ENCODE data around the gene CSF2.

Gene CSF2

GRCh38 chr5:132073231-132074013 lies at the start of gene CSF2:
Gene CSF2 (plus strand): TSS chr5:132073789. CDS start chr5:132073824, 35 bp downstream.
- no peak for DNase-seq (ENCODE audit: low read depth)
- no peak within 1 kb of the TSS for H3K4me3 ChIP-seq (ENCODE audit: low read length)

GRCh38 chr5:132024117-132024435 lies 49.5 kb upstream of the CSF2 start:
- TF ChIP-seq CTCF (conservative IDR thresholded peaks at IDR 0.05; ENCODE audit: low read depth, low read length), result no peak
- DNase-seq (ENCODE audit: low read depth), result no peak
- H3K4me3 ChIP-seq (ENCODE audit: low read length), result no peak overlapping the region

More at GRCh38 chr5:132073231-132074013, at the start of gene CSF2:
- no peak for TF ChIP-seq CTCF (conservative IDR thresholded peaks at IDR 0.05; ENCODE audit: low read depth, low read length)

- no peak for DNase-seq (ENCODE audit: low read depth)
- no peak for TF ChIP-seq CTCF (conservative IDR thresholded peaks at IDR 0.05; ENCODE audit: low read depth, low read length)
- H3K4me3 ChIP-seq (ENCODE audit: low read length), result no peak overlapping the region
These were observed 48.7 kb upstream of the CSF2 start for GRCh38 chr5:132024789-132025402.

GRCh38 chr5:132025403-132025971 lies 48.1 kb upstream of the CSF2 start:
- no peak for DNase-seq (ENCODE audit: low read depth)
- no peak overlapping the region for H3K4me3 ChIP-seq (ENCODE audit: low read length)
- TF ChIP-seq CTCF (conservative IDR thresholded peaks at IDR 0.05; ENCODE audit: low read depth, low read length), result no peak

- H3K4me3 ChIP-seq (ENCODE audit: low read length), result no peak overlapping the region
- no peak for TF ChIP-seq CTCF (conservative IDR thresholded peaks at IDR 0.05; ENCODE audit: low read depth, low read length)
- DNase-seq (ENCODE audit: low read depth), result no peak
These were observed 47.0 kb upstream of the CSF2 start for GRCh38 chr5:132026516-132027008.

- no peak for TF ChIP-seq CTCF (conservative IDR thresholded peaks at IDR 0.05; ENCODE audit: low read depth, low read length)
- H3K4me3 ChIP-seq (ENCODE audit: low read length), result no peak overlapping the region
- DNase-seq (ENCODE audit: low read depth), result no peak
These were observed 46.6 kb upstream of the CSF2 start for GRCh38 chr5:132027027-132027426.

All from retinal pigment epithelial cell (primary cell).